Heart right ventricle (tissue), 16 donors: ENCODE measurements around the gene KRTAP10-1. TPM values are rescaled to one million over a fixed set of nuclear protein-coding genes. Genes with fewer than 3 reads are reported as not detected.

ENCODE experiments used
- ATAC-seq, 8 donors: fragments of 200-7000 bp; cut with Tn5 transposase; one replicate each; pipeline ENCODE4 v1.9.1; 2020; ENCODE audit warnings: mild to moderate bottlenecking in 8 of 8, moderate library complexity in 8 of 8, moderate number of reproducible peaks in 1 of 8
- DNase-seq, 2 donors: peaks; one replicate each; pipeline ENCODE4 v3.0.0-alpha.2; 2020
- H3K27ac ChIP-seq, 10 donors: fragments of 200-600 bp; sonication (generic) in 2 of 10; one replicate each; pipeline versions ENCODE4 v1.5.0 to v1.8.0; 2020 to 2022; ENCODE audit warnings: mild to moderate bottlenecking in 3 of 10
- H3K27me3 ChIP-seq, 7 donors: fragments of 200-600 bp; one replicate each; pipeline ENCODE4 v1.8.0; 2021 to 2022; ENCODE audit warnings: mild to moderate bottlenecking in 2 of 7
- H3K36me3 ChIP-seq, 9 donors: fragments of 200-600 bp; sonication (generic) in 1 of 9; one replicate each; pipeline versions ENCODE4 v1.5.0 to v1.8.0; 2020 to 2022; ENCODE audit warnings: mild to moderate bottlenecking in 2 of 9
- H3K4me1 ChIP-seq, 9 donors: fragments of 200-600 bp; sonication (generic) in 1 of 9; one replicate each; pipeline versions ENCODE4 v1.5.0 to v1.8.0; 2020 to 2022; ENCODE audit warnings: mild to moderate bottlenecking in 4 of 9
- H3K4me3 ChIP-seq, 10 donors: fragments of 200-600 bp; sonication (generic) in 2 of 10; one replicate each; pipeline versions ENCODE4 v1.5.0 to v1.8.0; 2020 to 2022; ENCODE audit warnings: mild to moderate bottlenecking in 7 of 10, moderate library complexity in 2 of 10
- H3K9me3 ChIP-seq, 11 donors: fragments of 200-600 bp in 10 of 11; sonication (generic) in 2 of 11; one replicate each; pipeline versions ENCODE4 v1.5.0 to v1.8.0; 2013 to 2022; ENCODE audit warnings: mild to moderate bottlenecking in 2 of 11, control low read depth in 1 of 11, moderate library complexity in 1 of 11
- CTCF ChIP-seq, 9 donors: fragments of 200-600 bp; sonication (generic) in 2 of 9; IDR thresholded peaks; one replicate each; pipeline versions ENCODE4 v1.5.0 to v1.8.0; 2021 to 2022; ENCODE audit warnings: antibody characterized with exemption in 9 of 9, mild to moderate bottlenecking in 5 of 9, moderate library complexity in 1 of 9
- WGBS, 2 donors: extraction: QIAGEN DNeasy Blood & Tissue Kit; methylation state at CpG; one replicate each; pipeline ENCODE4 v1.1.7; 2013; ENCODE audit warnings: inconsistent platforms in 1 of 2; 5-methylcytosine and 5-hydroxymethylcytosine counted together
- intact Hi-C, 10 donors: fragments of 100-400 bp; cut with DNase I; formaldehyde crosslinking; loops; one replicate each; pipeline versions ENCODE4 v1.11.1 to v1.14.2; 2022
- polyA plus RNA-seq, 2 donors: library from polyadenylated mRNA; stranded (reverse); fragments of 200-250 nt; gene quantifications; one replicate each; pipeline ENCODE4 v1.2.3, GENCODE V29; 2013
- total RNA-seq, 10 donors: library from RNA; stranded (reverse); fragmentation: NEBNext Ultra II Directional in 3 of 10; extraction: Animal tissue kit (Norgen Biotek cat#: 25700) in 3 of 10; gene quantifications; one replicate each; pipeline versions ENCODE4 v1.2.1 to v1.2.4, GENCODE V29; 2021 to 2023
- donor health status: Arrhythmogenic right ventricular cardiomyopathy.
- donor health status: ischemic (EF 13 %, LVEDD 7.1; RV severe dilation, severe dysfunction).
- donor health status: healthy with polysubstance abuse.
- donor health status: DM: no; HTN: yes; CAD: no.
- donor health status: DM: no; HTN: no; CAD: no.
- donor health status: ischemic (EF 25% LVEDD 6.9; RV normal size, moderate dysfunction).
- donor health status: ischemic (EF 25% LVEDD 5.7; RV mildly dilated, moderate dysfunction).
- donor health status: healthy.
- donor health status: DM: yes; HTN: yes; CAD: no.
- donor health status: Ischemic cardiomyopathy.
- donor health status: ischemic (EF 35%, LVEDD 5.7; RV mildly dilated, moderate dysfunction).
- donor health status: nonischemic (EF 11% LVEDD 7.7; RV severe dilation, severe dysfunction).
- donor health status: DM: yes; HTN: yes; CAD: no.
- donor health status: PGD.
- donor health status: ischemic (EF 29% LVEDD 5.4; RV normal size, mild dysfunction).
- donor health status: nonischemic (EF 23%, LVEDD 6.1; RV moderate dilation, normal function).

Gene KRTAP10-1
- total and polyA plus RNA-seq, 12 donors, result not detected

- ATAC-seq (no peak), DNase-seq (no peak)
- Histone ChIP-seq H3K36me3 (no peaks in the 10 kb centered on the region), H3K4me3 (no peak overlapping the region), H3K4me1 (no peaks in the 10 kb centered on the region), H3K27ac (no peak overlapping the region), H3K27me3 (peaks cover 0 to 45% (median 11%) of the 10 kb centered on the region in 7 donors), H3K9me3 (no peaks in the 10 kb centered on the region)
- intact Hi-C loops, result no loop called here
- no peak for TF ChIP-seq CTCF (IDR thresholded peaks at IDR 0.05)
- 82 to 86% methylated on average over 1 of the region's 1 CpG for WGBS, 2 donors
These were observed 16.2 kb downstream of the KRTAP10-1 start for GRCh38 chr21:44523567-44524413.

- H3K4me1 ChIP-seq, result no peaks in the 10 kb centered on the region
- H3K36me3 ChIP-seq, result no peaks in the 10 kb centered on the region
- H3K9me3 ChIP-seq, result no peaks in the 10 kb centered on the region
- H3K4me3 ChIP-seq, result no peak overlapping the region
- intact Hi-C loops, result no loop called here
- ATAC-seq (no peak), DNase-seq (no peak)
- H3K27me3 ChIP-seq, result peaks cover 0 to 46% (median 8%) of the 10 kb centered on the region in 7 donors
- WGBS, 2 donors, result 63 to 76% methylated on average over 1 of the region's 1 CpG
- no peak for TF ChIP-seq CTCF (IDR thresholded peaks at IDR 0.05)
- H3K27ac ChIP-seq, result no peak overlapping the region
These were observed 17.2 kb downstream of the KRTAP10-1 start for GRCh38 chr21:44522753-44523204.

DNA sequence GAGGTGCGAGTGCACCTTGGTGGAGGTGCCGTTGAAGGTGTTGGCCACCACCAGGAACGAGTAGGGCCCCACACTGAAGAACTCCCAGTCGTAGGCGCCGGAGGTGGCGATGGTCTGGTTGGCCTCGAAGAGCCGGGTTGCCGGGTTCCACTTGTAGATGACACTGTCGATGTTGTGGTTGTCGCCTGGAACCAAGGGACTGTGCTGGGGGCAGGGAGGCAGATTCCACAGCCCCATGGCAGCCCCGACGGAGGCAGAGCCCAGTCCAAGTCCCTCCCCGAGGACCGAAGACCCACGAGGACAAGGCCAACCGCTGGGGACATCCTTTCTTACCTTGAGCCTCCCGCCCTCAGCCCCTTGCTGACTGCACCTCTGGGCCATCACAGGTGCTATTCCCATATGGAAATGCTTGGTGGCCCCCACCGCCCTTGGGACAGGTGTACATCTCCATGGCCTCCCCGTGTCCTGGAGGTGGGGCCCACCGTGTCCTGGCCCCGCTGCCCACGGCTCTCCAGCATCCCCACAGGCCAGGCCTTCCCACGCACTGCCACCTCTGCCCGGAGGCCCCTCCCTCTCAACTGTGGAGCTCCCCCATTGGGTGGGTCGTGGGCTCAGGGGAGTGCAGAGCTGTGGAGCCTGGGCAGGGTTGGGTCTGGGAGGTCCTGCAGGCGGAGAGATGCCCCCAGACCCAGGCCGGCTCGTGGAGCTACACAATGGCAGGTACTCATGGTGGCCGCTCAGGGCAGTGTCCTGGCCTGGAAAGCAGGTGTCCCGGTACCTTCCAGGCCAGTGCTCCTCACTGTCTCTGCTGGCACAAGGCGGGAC, 17.9 kb downstream of the KRTAP10-1 start:
- Histone ChIP-seq H3K4me1 (no peaks in the 10 kb centered on the region), H3K36me3 (no peaks in the 10 kb centered on the region), H3K9me3 (no peaks in the 10 kb centered on the region), H3K27ac (no peak overlapping the region), H3K27me3 (peaks cover 0 to 43% (median 8%) of the 10 kb centered on the region in 7 donors), H3K4me3 (no peak overlapping the region)
- intact Hi-C loops, result no loop called here
- WGBS, 2 donors, result 88 to 91% methylated on average over 33 of the region's 33 CpGs
- peak in 1 of 8 donors; percentile 25 for ATAC-seq
- TF ChIP-seq CTCF (IDR thresholded peaks at IDR 0.05), result no peak
- peak in 1 of 2 donors; percentile 3 for DNase-seq

DNA sequence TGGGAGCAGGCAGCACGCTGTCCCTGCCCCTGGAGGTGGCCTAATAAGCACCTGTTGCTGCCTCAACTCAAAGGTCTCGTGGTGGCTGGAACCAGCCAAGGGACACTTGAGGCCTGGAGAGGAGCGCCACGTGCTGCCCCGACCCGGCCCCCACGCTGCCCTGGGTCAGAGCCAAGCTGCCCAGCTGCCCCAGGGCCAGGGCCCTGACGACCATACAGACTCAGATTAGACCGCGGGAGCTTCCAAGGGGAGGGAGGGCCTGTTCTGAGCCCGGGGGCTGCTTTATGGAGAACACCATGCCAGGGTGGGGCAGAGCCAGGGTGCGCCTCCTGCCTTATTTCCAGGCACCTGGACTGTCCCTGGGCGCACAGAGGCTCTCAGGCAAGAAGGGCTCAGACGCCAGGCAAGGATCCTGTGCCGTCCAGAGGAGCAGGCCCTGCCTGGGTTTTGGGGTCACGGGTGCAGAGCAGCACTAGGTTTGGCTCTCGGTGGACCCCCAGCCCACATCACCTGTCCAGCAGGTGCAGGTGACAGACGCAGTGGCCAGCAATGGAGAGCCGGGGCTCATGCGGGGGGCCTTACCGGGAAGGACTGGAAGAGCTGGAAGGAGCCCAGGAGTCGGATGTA, 18.6 kb downstream of the KRTAP10-1 start:
- 83 to 84% methylated on average over 22 of the region's 22 CpGs for WGBS, 2 donors
- peak in 2 of 8 donors; percentile 24 to 26 for ATAC-seq

More for the DNA sequence above, 18.6 kb downstream of the KRTAP10-1 start:
- Histone ChIP-seq H3K4me1 (no peaks in the 10 kb centered on the region), H3K27ac (no peak overlapping the region), H3K4me3 (no peak overlapping the region), H3K27me3 (peaks cover 0 to 40% (median 8%) of the 10 kb centered on the region in 7 donors), H3K36me3 (no peaks in the 10 kb centered on the region), H3K9me3 (no peaks in the 10 kb centered on the region)
- intact Hi-C loops, result no loop called here
- TF ChIP-seq CTCF (IDR thresholded peaks at IDR 0.05), result no peak
- DNase-seq, result peak in 1 of 2 donors; percentile 4
